GM19324 (cell line): Measurements from ENCODE around the gene GOLGA6L22.
"Not testable (repeated sequence)": the region's sequence is repeated elsewhere in the genome, so short reads cannot be mapped to it uniquely, and the experiment has no call there.

Experiments used
- ATAC-seq: cut with Tn5 transposase; IDR thresholded peaks from one replicate; pipeline ENCODE4 v1.9.1; 2021; ENCODE audit warnings: mild to moderate bottlenecking, moderate library complexity; ENCODE audit not compliant: unreplicated experiment, low FRiP score

GOLGA6L22 gene

GRCh38 chr15:22458603-22459002 lies at the start of gene GOLGA6L22:
Gene GOLGA6L22, plus strand, starts transcription at chr15:22458903. Its CDS starts 91 bp downstream, at chr15:22458994.
- not testable (repeated sequence) for ATAC-seq

- ATAC-seq: not testable (repeated sequence)
These were observed 41.4 kb upstream of the GOLGA6L22 start for GRCh38 chr15:22417288-22417687.

GRCh38 chr15:22417795-22418194 lies 40.9 kb upstream of the GOLGA6L22 start:
- ATAC-seq: not testable (repeated sequence)

- not testable (repeated sequence) for ATAC-seq
These were observed 40.5 kb upstream of the GOLGA6L22 start for GRCh38 chr15:22418212-22418611.

GRCh38 chr15:22418666-22419065 lies 40.0 kb upstream of the GOLGA6L22 start:
- ATAC-seq: not testable (repeated sequence)

GRCh38 chr15:22420340-22420739 lies 38.4 kb upstream of the GOLGA6L22 start:
- ATAC-seq: not testable (repeated sequence)

- not testable (repeated sequence) for ATAC-seq
These were observed 29.3 kb upstream of the GOLGA6L22 start for GRCh38 chr15:22429426-22429825.

- not testable (repeated sequence) for ATAC-seq
These were observed 27.0 kb upstream of the GOLGA6L22 start for GRCh38 chr15:22431687-22432086.

GRCh38 chr15:22494490-22495113 lies 35.9 kb downstream of the GOLGA6L22 start:
- ATAC-seq: not testable (repeated sequence)

GRCh38 chr15:22497200-22497599 lies 38.5 kb downstream of the GOLGA6L22 start:
- not testable (repeated sequence) for ATAC-seq

GRCh38 chr15:22498220-22498925 lies 39.7 kb downstream of the GOLGA6L22 start:
- not testable (repeated sequence) for ATAC-seq

- not testable (repeated sequence) for ATAC-seq
These were observed 43.6 kb downstream of the GOLGA6L22 start for GRCh38 chr15:22502272-22502671.

GRCh38 chr15:22506959-22507358 lies 48.3 kb downstream of the GOLGA6L22 start:
- not testable (repeated sequence) for ATAC-seq

- not testable (repeated sequence) for ATAC-seq
These were observed 57.4 kb downstream of the GOLGA6L22 start for GRCh38 chr15:22516140-22516539.
